Fibroblast of skin of right quadriceps (primary cell): ENCODE measurements around the gene RARA.
A peak's percentile ranks its signal among the peaks of the same experiment; 100 is the strongest.
"Not testable (repeated sequence)": the region's sequence is repeated elsewhere in the genome, so short reads cannot be mapped to it uniquely, and the experiment has no call there.

Experiments
- DNase-seq: peaks from one replicate; pipeline ENCODE4 v3.0.0-alpha.2; 2013

Gene RARA

GRCh38 chr17:40382251-40382650 is 73.3 kb downstream of the RARA start:
- DNase-seq = no peak

GRCh38 chr17:40386555-40386954 is 77.6 kb downstream of the RARA start:
- DNase-seq = not testable (repeated sequence)

- DNase-seq = peak; percentile 62
Measured at GRCh38 chr17:40399185-40399584, 90.2 kb downstream of the RARA start.

GRCh38 chr17:40402668-40403067 is 93.7 kb downstream of the RARA start:
- DNase-seq = no peak

GRCh38 chr17:40404003-40404402 is 95.0 kb downstream of the RARA start:
- DNase-seq = no peak
